HG03135 (cell line): ENCODE data around the gene SALL3.

Experiments
- ATAC-seq: cut with Tn5 transposase; IDR thresholded peaks from one replicate; pipeline ENCODE4 v1.9.1; 2021; ENCODE audit warnings: mild to moderate bottlenecking, moderate library complexity; ENCODE audit not compliant: unreplicated experiment

SALL3 gene

GRCh38 chr18:78965260-78965659, 14.4 kb upstream of the SALL3 start:
- no peak for ATAC-seq

GRCh38 chr18:78965917-78966792, 13.5 kb upstream of the SALL3 start:
- ATAC-seq, result no peak

GRCh38 chr18:78966793-78967106, 12.9 kb upstream of the SALL3 start:
- ATAC-seq, result no peak

- ATAC-seq, result no peak
Observed at GRCh38 chr18:78967692-78968091, 11.9 kb upstream of the SALL3 start.

GRCh38 chr18:78969574-78970315, 9.9 kb upstream of the SALL3 start:
- ATAC-seq, result no peak

GRCh38 chr18:78970774-78971333, 8.8 kb upstream of the SALL3 start:
- no peak for ATAC-seq

- no peak for ATAC-seq
Observed at GRCh38 chr18:78971511-78972245, 7.9 kb upstream of the SALL3 start.

GRCh38 chr18:78972385-78972918, 7.2 kb upstream of the SALL3 start:
- no peak for ATAC-seq

- no peak for ATAC-seq
Observed at GRCh38 chr18:78972930-78973331, 6.7 kb upstream of the SALL3 start.

- ATAC-seq, result no peak
Observed at GRCh38 chr18:78973357-78974083, 6.1 kb upstream of the SALL3 start.

GRCh38 chr18:78974115-78974761, 5.4 kb upstream of the SALL3 start:
- ATAC-seq, result no peak

GRCh38 chr18:78975292-78975691, 4.3 kb upstream of the SALL3 start:
- ATAC-seq, result no peak

- ATAC-seq, result no peak
Observed at GRCh38 chr18:78975699-78976335, 3.8 kb upstream of the SALL3 start.

- ATAC-seq, result no peak
Observed at GRCh38 chr18:78976765-78977636, 2.6 kb upstream of the SALL3 start.

GRCh38 chr18:78977637-78978348, 1.8 kb upstream of the SALL3 start:
- no peak for ATAC-seq

- no peak for ATAC-seq
Observed at GRCh38 chr18:78978349-78979055, 1.1 kb upstream of the SALL3 start.

- no peak for ATAC-seq
Observed at GRCh38 chr18:78979056-78979729, 425 bp upstream of the SALL3 start.
